ENCODE results near the gene TMEM231.
"Not testable (repeated sequence)": the region's sequence is repeated elsewhere in the genome, so short reads cannot be mapped to it uniquely, and the experiment has no call there.

The TMEM231 gene

GRCh38 chr16:75532142-75532765, 23.8 kb downstream of the TMEM231 start:
- no peak for DNase-seq
- ATAC-seq: no peak

GRCh38 chr16:75529959-75530358, 26.1 kb downstream of the TMEM231 start:
- DNase-seq (no peak), ATAC-seq (no peak)

- no peak for DNase-seq
- ATAC-seq: no peak
Measured at GRCh38 chr16:75529056-75529905, 26.8 kb downstream of the TMEM231 start.

GRCh38 chr16:75527825-75528299, 28.2 kb downstream of the TMEM231 start:
- ATAC-seq: no peak
- no peak for DNase-seq

- ATAC-seq: no peak
- DNase-seq: no peak
Measured at GRCh38 chr16:75526032-75526790, 29.8 kb downstream of the TMEM231 start.

- no peak for ATAC-seq
Measured at GRCh38 chr16:75519175-75519574, 36.9 kb downstream of the TMEM231 start.

GRCh38 chr16:75516189-75516966, 39.7 kb downstream of the TMEM231 start:
- ATAC-seq: peak; percentile 22
- peak; percentile 30 for DNase-seq

More at GRCh38 chr16:75519175-75519574, 36.9 kb downstream of the TMEM231 start:
- DNase-seq: no peak

- ATAC-seq (no peak), DNase-seq (no peak)
Measured at GRCh38 chr16:75514296-75514695, 41.8 kb downstream of the TMEM231 start.

GRCh38 chr16:75506574-75506973, 49.5 kb downstream of the TMEM231 start:
- DNase-seq (no peak), ATAC-seq (no peak)

- no peak for DNase-seq
Measured at GRCh38 chr16:75506107-75506506, 49.9 kb downstream of the TMEM231 start.

GRCh38 chr16:75503801-75504200, 52.3 kb downstream of the TMEM231 start:
- DNase-seq (no peak), ATAC-seq (no peak)

More at GRCh38 chr16:75506107-75506506, 49.9 kb downstream of the TMEM231 start:
- ATAC-seq: no peak

- DNase-seq: no peak
- ATAC-seq: no peak
Measured at GRCh38 chr16:75502916-75503605, 53.0 kb downstream of the TMEM231 start.

- not testable (repeated sequence) for ATAC-seq, DNase-seq
Measured at GRCh38 chr16:75501820-75502219, 54.2 kb downstream of the TMEM231 start.

GRCh38 chr16:75501359-75501758, 54.7 kb downstream of the TMEM231 start:
- no peak for DNase-seq
- ATAC-seq: no peak

- not testable (repeated sequence) for DNase-seq, ATAC-seq
Measured at GRCh38 chr16:75498605-75499322, 57.3 kb downstream of the TMEM231 start.

GRCh38 chr16:75497558-75497957, 58.5 kb downstream of the TMEM231 start:
- ATAC-seq (no peak), DNase-seq (no peak)

GRCh38 chr16:75495076-75495674, 60.9 kb downstream of the TMEM231 start, which contains the start of gene CHST6:
Gene CHST6, minus strand, starts transcription at chr16:75495441. Its CDS starts 15,613 bp downstream, at chr16:75479828.
- DNase-seq (peak; percentile 52), ATAC-seq (peak; percentile 69)

- no peak for ATAC-seq
- DNase-seq: no peak
Measured at GRCh38 chr16:75494661-75495075, 61.4 kb downstream of the TMEM231 start.

- DNase-seq (no peak), ATAC-seq (no peak)
Measured at GRCh38 chr16:75494184-75494583, 61.9 kb downstream of the TMEM231 start.

GRCh38 chr16:75491876-75492275, 64.2 kb downstream of the TMEM231 start:
- ATAC-seq (no peak), DNase-seq (no peak)
